SK-N-SH treated with all-trans-retinoic acid at 6 μM for 48 hours (cell line): ENCODE results near the gene RGL1.

Experiments used
- ATAC-seq: fragments of 200-7000 bp; cut with Tn5 transposase; 3 replicates; pipeline ENCODE4 v1.9.1; 2020; ENCODE audit warnings: mild to moderate bottlenecking, moderate library complexity
- ARNTL ChIP-seq: fragments of 450-650 bp; formaldehyde crosslinking; IDR thresholded peaks from 2 replicates; pipeline ENCODE4 v1.5.0; 2020; ENCODE audit warnings: low read depth, mild to moderate bottlenecking, moderate library complexity, borderline replicate concordance
- BACH2 ChIP-seq: fragments of 250-450 bp; sonication (Bioruptor Pico); IDR thresholded peaks from 2 replicates; pipeline ENCODE4 v1.9.0; 2021; ENCODE audit warnings: mild to moderate bottlenecking, borderline replicate concordance
- CSDC2 ChIP-seq: fragments of 250-450 bp; sonication (Bioruptor Pico); IDR thresholded peaks from 2 replicates; pipeline ENCODE4 v1.5.0; 2020; ENCODE audit warnings: mild to moderate bottlenecking, moderate library complexity
- ESRRG ChIP-seq: fragments of 250-450 bp; sonication (Bioruptor Pico); IDR thresholded peaks from 2 replicates; pipeline ENCODE4 v1.6.1; 2021; ENCODE audit warnings: mild to moderate bottlenecking
- GLIS3 ChIP-seq: fragments of 250-450 bp; sonication (Bioruptor Pico); IDR thresholded peaks from 2 replicates; pipeline ENCODE4 v1.5.0; 2020; ENCODE audit warnings: mild to moderate bottlenecking, moderate library complexity
- ISL1 ChIP-seq: fragments of 250-450 bp; sonication (Bioruptor Pico); IDR thresholded peaks from 2 replicates; pipeline ENCODE4 v2.1.2; 2022; ENCODE audit warnings: mild to moderate bottlenecking, moderate library complexity
- OSR1 ChIP-seq: fragments of 250-450 bp; sonication (Bioruptor Pico); IDR thresholded peaks from 2 replicates; pipeline ENCODE4 v1.8.0; 2022; ENCODE audit warnings: moderate library complexity, mild to moderate bottlenecking, inconsistent platforms
- PPARA ChIP-seq: fragments of 250-450 bp; sonication (Bioruptor Pico); IDR thresholded peaks from 2 replicates; pipeline ENCODE4 v1.5.0; 2020; ENCODE audit warnings: mild to moderate bottlenecking, borderline replicate concordance
- RARB ChIP-seq: fragments of 250-450 bp; sonication (Bioruptor Pico); IDR thresholded peaks from 2 replicates; pipeline ENCODE4 v1.8.0; 2021; ENCODE audit warnings: mild to moderate bottlenecking, moderate library complexity
- SNAI2 ChIP-seq: fragments of 250-450 bp; sonication (Bioruptor Pico); IDR thresholded peaks from 2 replicates; pipeline ENCODE4 v1.5.0; 2020; ENCODE audit warnings: mild to moderate bottlenecking, moderate library complexity
- TCF4 ChIP-seq: fragments of 250-450 bp; sonication (Bioruptor Pico); IDR thresholded peaks from 2 replicates; pipeline ENCODE4 v1.8.0; 2021; ENCODE audit warnings: mild to moderate bottlenecking, moderate library complexity, borderline replicate concordance
- TOX ChIP-seq: fragments of 250-450 bp; sonication (Bioruptor Pico); IDR thresholded peaks from 2 replicates; pipeline ENCODE4 v1.8.0; 2021; ENCODE audit warnings: mild to moderate bottlenecking, moderate library complexity, borderline replicate concordance
- ZC3H10 ChIP-seq: fragments of 250-450 bp; sonication (Bioruptor Pico); IDR thresholded peaks from 2 replicates; pipeline ENCODE4 v1.5.1; 2021; ENCODE audit warnings: mild to moderate bottlenecking, moderate library complexity
- ZFP3 ChIP-seq: fragments of 250-450 bp; sonication (Bioruptor Pico); IDR thresholded peaks from 2 replicates; pipeline ENCODE4 v1.5.0; 2020; ENCODE audit warnings: mild to moderate bottlenecking, moderate library complexity
- ZFP30 ChIP-seq: fragments of 450-650 bp; formaldehyde crosslinking; IDR thresholded peaks from 2 replicates; pipeline ENCODE4 v1.5.0; 2022; ENCODE audit warnings: mild to moderate bottlenecking, moderate library complexity
- ZNF565 ChIP-seq: fragments of 450-650 bp; formaldehyde crosslinking; conservative IDR thresholded peaks from 2 replicates; pipeline ENCODE4 v1.5.0; 2020; ENCODE audit warnings: low read depth, mild to moderate bottlenecking, moderate library complexity
- ZNF70 ChIP-seq: fragments of 450-650 bp; formaldehyde crosslinking; IDR thresholded peaks from 2 replicates; pipeline ENCODE4 v1.5.0; 2020; ENCODE audit warnings: mild to moderate bottlenecking, moderate library complexity
- ZNF8 ChIP-seq: fragments of 450-650 bp; formaldehyde crosslinking; IDR thresholded peaks from 2 replicates; pipeline ENCODE4 v1.5.0; 2020; ENCODE audit warnings: mild to moderate bottlenecking, moderate library complexity
- TF ChIP-seq, protein P1 (sequence below): fragments of 250-450 bp; sonication (Bioruptor Pico); IDR thresholded peaks from 2 replicates; pipeline ENCODE4 v1.5.1; 2020; ENCODE audit warnings: low read depth, mild to moderate bottlenecking, moderate library complexity
- TF ChIP-seq, protein P2 (sequence below): fragments of 250-450 bp; sonication (Bioruptor Pico); IDR thresholded peaks from 2 replicates; pipeline ENCODE4 v1.8.0; 2020; ENCODE audit warnings: mild to moderate bottlenecking, moderate library complexity, borderline replicate concordance
- TF ChIP-seq, protein P3 (sequence below): fragments of 250-450 bp; sonication (Bioruptor Pico); IDR thresholded peaks from 2 replicates; pipeline ENCODE4 v1.5.0; 2020; ENCODE audit warnings: mild to moderate bottlenecking, moderate library complexity
- TF ChIP-seq, protein P4 (sequence below): fragments of 250-450 bp; sonication (Bioruptor Pico); IDR thresholded peaks from 2 replicates; pipeline ENCODE4 v1.5.1; 2021; ENCODE audit warnings: mild to moderate bottlenecking, moderate library complexity

Gene RGL1

DNA sequence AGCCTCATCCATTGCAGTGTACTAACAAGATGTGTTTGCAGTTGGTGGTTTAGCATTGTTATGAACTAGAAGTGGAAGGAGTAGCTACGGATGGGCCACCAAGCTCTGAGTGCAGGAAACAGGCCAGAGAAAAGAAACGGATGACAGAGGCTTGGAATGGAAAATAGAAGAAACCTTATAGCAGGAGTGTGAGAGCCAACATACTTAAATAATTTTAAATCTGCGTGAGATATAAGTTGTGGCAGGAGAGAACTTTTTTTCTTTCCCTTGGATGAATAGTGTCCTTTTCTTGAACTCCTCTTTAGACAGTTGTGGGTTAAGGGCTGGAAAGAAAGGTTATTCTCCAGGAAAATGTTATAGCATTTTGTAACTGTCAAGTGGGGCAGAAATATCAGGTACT lies 54.2 kb downstream of the RGL1 start:
- ATAC-seq, result peak; percentile 23
- TF ChIP-seq RARB (CRISPR knock-in tag) (no peak), CSDC2 (CRISPR knock-in tag) (no peak), PPARA (CRISPR knock-in tag) (no peak)

DNA sequence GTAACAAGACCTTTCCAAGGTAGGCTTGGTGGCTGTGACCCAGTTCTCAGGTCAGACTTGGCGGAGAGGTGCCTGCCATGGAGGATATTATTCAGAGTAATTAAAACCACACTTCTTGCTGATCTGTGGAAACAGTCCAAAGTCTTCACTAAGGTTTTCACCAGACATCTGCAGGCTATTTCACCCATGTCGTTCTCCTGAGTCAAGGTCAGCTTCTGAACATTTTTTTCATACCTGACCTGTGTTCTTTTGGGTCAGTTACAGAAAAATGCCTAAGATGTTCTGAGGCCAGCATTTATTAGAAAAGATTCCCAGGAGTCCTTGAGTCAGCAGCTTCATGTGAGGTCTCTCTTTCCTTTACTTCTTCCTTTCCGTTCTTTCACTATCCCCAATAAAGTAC lies 54.9 kb downstream of the RGL1 start:
- TF ChIP-seq OSR1 (CRISPR knock-in tag), result no peak
- TF ChIP-seq ZFP30 (CRISPR knock-in tag), result no peak
- TF ChIP-seq GLIS3, result no peak
- TF ChIP-seq ARNTL (CRISPR knock-in tag), result no peak
- TF ChIP-seq ZFP3 (CRISPR knock-in tag), result no peak
- no peak for TF ChIP-seq PPARA (CRISPR knock-in tag)
- no peak for TF ChIP-seq RARB (CRISPR knock-in tag)
- ATAC-seq, result peak; percentile 75

DNA sequence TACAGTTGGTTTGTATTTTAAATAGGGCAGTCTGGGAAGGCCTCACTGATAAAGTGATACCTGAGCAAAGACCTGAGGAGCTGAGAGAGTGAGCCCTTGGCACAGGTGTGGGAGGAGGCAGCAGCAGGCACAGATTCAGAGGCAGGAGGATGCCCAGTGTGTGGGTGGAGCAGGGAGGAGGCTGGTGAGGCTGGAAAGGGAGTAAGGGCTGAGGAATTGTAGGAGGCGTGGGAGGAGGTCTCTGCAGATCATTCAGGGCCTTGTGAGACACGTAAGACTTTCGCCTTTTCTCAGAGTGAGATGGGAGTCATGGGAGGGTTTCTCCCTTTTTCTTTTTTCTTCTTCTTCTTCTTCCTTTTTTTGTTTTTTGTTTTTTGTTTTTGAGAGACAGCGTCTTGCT lies 58.0 kb downstream of the RGL1 start:
- no peak for ATAC-seq
- TF ChIP-seq, protein P1, sequence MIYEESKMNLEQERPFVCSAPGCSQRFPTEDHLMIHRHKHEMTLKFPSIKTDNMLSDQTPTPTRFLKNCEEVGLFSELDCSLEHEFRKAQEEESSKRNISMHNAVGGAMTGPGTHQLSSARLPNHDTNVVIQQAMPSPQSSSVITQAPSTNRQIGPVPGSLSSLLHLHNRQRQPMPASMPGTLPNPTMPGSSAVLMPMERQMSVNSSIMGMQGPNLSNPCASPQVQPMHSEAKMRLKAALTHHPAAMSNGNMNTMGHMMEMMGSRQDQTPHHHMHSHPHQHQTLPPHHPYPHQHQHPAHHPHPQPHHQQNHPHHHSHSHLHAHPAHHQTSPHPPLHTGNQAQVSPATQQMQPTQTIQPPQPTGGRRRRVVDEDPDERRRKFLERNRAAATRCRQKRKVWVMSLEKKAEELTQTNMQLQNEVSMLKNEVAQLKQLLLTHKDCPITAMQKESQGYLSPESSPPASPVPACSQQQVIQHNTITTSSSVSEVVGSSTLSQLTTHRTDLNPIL (CRISPR knock-in tag), result no peak
- no peak for TF ChIP-seq TCF4
- TF ChIP-seq, protein P2, sequence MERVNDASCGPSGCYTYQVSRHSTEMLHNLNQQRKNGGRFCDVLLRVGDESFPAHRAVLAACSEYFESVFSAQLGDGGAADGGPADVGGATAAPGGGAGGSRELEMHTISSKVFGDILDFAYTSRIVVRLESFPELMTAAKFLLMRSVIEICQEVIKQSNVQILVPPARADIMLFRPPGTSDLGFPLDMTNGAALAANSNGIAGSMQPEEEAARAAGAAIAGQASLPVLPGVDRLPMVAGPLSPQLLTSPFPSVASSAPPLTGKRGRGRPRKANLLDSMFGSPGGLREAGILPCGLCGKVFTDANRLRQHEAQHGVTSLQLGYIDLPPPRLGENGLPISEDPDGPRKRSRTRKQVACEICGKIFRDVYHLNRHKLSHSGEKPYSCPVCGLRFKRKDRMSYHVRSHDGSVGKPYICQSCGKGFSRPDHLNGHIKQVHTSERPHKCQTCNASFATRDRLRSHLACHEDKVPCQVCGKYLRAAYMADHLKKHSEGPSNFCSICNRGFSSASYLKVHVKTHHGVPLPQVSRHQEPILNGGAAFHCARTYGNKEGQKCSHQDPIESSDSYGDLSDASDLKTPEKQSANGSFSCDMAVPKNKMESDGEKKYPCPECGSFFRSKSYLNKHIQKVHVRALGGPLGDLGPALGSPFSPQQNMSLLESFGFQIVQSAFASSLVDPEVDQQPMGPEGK (CRISPR knock-in tag), result no peak
- no peak for TF ChIP-seq ARNTL (CRISPR knock-in tag)
- TF ChIP-seq PPARA (CRISPR knock-in tag), result no peak
- no peak for TF ChIP-seq GLIS3
- TF ChIP-seq ZNF565 (CRISPR knock-in tag), result no peak
- no peak for TF ChIP-seq ZC3H10 (CRISPR knock-in tag)
- TF ChIP-seq ZFP30 (CRISPR knock-in tag), result no peak
- TF ChIP-seq ESRRG (CRISPR knock-in tag), result no peak
- no peak for TF ChIP-seq ZNF70 (CRISPR knock-in tag)
- TF ChIP-seq, protein P3, sequence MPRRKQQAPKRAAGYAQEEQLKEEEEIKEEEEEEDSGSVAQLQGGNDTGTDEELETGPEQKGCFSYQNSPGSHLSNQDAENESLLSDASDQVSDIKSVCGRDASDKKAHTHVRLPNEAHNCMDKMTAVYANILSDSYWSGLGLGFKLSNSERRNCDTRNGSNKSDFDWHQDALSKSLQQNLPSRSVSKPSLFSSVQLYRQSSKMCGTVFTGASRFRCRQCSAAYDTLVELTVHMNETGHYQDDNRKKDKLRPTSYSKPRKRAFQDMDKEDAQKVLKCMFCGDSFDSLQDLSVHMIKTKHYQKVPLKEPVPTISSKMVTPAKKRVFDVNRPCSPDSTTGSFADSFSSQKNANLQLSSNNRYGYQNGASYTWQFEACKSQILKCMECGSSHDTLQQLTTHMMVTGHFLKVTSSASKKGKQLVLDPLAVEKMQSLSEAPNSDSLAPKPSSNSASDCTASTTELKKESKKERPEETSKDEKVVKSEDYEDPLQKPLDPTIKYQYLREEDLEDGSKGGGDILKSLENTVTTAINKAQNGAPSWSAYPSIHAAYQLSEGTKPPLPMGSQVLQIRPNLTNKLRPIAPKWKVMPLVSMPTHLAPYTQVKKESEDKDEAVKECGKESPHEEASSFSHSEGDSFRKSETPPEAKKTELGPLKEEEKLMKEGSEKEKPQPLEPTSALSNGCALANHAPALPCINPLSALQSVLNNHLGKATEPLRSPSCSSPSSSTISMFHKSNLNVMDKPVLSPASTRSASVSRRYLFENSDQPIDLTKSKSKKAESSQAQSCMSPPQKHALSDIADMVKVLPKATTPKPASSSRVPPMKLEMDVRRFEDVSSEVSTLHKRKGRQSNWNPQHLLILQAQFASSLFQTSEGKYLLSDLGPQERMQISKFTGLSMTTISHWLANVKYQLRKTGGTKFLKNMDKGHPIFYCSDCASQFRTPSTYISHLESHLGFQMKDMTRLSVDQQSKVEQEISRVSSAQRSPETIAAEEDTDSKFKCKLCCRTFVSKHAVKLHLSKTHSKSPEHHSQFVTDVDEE (CRISPR knock-in tag), result no peak
- no peak for TF ChIP-seq ZNF8
- TF ChIP-seq CSDC2 (CRISPR knock-in tag), result no peak
- no peak for TF ChIP-seq ISL1 (CRISPR knock-in tag)

DNA sequence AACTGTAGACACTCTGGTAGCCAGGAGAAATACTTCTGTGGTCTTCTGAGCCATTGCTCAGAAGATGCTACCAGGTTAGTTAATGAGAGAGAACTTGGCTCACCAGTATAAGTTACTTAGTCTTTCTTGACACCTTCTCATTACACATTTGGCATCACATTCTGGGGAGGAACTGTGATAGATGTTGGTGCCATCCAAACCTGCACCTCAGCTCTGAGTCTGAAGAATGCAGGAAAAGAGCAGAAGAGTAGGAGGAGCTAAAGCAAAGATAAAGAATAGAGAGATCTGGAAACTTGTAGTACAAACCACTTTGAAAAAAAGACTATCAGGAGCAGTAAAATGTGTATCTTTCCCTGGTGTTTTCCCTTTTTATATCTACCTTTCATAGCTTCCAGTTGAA lies 58.9 kb downstream of the RGL1 start:
- TF ChIP-seq GLIS3 (no peak), ZNF8 (no peak), TCF4 (no peak), ESRRG (CRISPR knock-in tag) (no peak), ZFP3 (CRISPR knock-in tag) (no peak), TOX (no peak), RARB (CRISPR knock-in tag) (no peak), ARNTL (CRISPR knock-in tag) (no peak), SNAI2 (no peak), BACH2 (CRISPR knock-in tag) (no peak), OSR1 (CRISPR knock-in tag) (no peak), ZNF565 (CRISPR knock-in tag) (no peak), ISL1 (CRISPR knock-in tag) (no peak), ZNF70 (CRISPR knock-in tag) (no peak), CSDC2 (CRISPR knock-in tag) (no peak)
- TF ChIP-seq, protein P4, sequence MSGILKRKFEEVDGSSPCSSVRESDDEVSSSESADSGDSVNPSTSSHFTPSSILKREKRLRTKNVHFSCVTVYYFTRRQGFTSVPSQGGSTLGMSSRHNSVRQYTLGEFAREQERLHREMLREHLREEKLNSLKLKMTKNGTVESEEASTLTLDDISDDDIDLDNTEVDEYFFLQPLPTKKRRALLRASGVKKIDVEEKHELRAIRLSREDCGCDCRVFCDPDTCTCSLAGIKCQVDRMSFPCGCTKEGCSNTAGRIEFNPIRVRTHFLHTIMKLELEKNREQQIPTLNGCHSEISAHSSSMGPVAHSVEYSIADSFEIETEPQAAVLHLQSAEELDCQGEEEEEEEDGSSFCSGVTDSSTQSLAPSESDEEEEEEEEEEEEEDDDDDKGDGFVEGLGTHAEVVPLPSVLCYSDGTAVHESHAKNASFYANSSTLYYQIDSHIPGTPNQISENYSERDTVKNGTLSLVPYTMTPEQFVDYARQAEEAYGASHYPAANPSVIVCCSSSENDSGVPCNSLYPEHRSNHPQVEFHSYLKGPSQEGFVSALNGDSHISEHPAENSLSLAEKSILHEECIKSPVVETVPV (CRISPR knock-in tag), result no peak
- TF ChIP-seq, protein P1 (CRISPR knock-in tag), result no peak
- TF ChIP-seq, protein P2 (CRISPR knock-in tag), result no peak
- TF ChIP-seq, all 23 proteins: peak for 0
- no peak for ATAC-seq
